H9 (cell line): ENCODE measurements around the gene TRIM60. TPM values are rescaled to one million over a fixed set of nuclear protein-coding genes. Genes with fewer than 3 reads are reported as not detected.
"Not testable (repeated sequence)": the region's sequence is repeated elsewhere in the genome, so short reads cannot be mapped to it uniquely, and the experiment has no call there.

Experiments
- DNase-seq: peaks from one replicate; pipeline ENCODE4 v3.0.0-alpha.2; 2017
- H2AFZ ChIP-seq: one replicate; pipeline ENCODE4 v1.6.1; 2013; ENCODE audit warnings: mild to moderate bottlenecking, low read length, control low read depth, moderate library complexity
- H2AK5ac ChIP-seq: 2 replicates; pipeline ENCODE4 v1.6.1; 2013; ENCODE audit warnings: low read length, control low read depth, mixed read lengths; ENCODE audit not compliant: insufficient read length
- H2BK120ac ChIP-seq: one replicate; pipeline ENCODE4 v1.6.1; 2013; ENCODE audit warnings: low read depth, mild to moderate bottlenecking, low read length, control low read depth, inconsistent platforms; ENCODE audit not compliant: poor library complexity, severe bottlenecking
- H2BK12ac ChIP-seq: 2 replicates; pipeline ENCODE4 v1.6.1; 2013; ENCODE audit warnings: low read length, control low read depth, mixed read lengths, low read depth; ENCODE audit not compliant: insufficient read length
- H2BK15ac ChIP-seq: 2 replicates; pipeline ENCODE4 v1.6.1; 2013; ENCODE audit warnings: low read depth, low read length, control low read depth
- H2BK20ac ChIP-seq: one replicate; pipeline ENCODE4 v1.6.1; 2013; ENCODE audit warnings: low read depth, mild to moderate bottlenecking, low read length, control low read depth, inconsistent platforms; ENCODE audit not compliant: poor library complexity, severe bottlenecking
- H2BK5ac ChIP-seq: 2 replicates; pipeline ENCODE4 v1.6.1; 2013; ENCODE audit warnings: low read length, control low read depth, mixed read lengths; ENCODE audit not compliant: insufficient read length
- H3K14ac ChIP-seq: 2 replicates; pipeline ENCODE4 v1.6.1; 2013; ENCODE audit warnings: low read length, control low read depth; ENCODE audit not compliant: insufficient read depth
- H3K18ac ChIP-seq: 2 replicates; pipeline ENCODE4 v1.6.1; 2013; ENCODE audit warnings: low read depth, mild to moderate bottlenecking, mixed read lengths, low read length, control low read depth; ENCODE audit not compliant: insufficient read length
- H3K23ac ChIP-seq: 2 replicates; pipeline ENCODE4 v1.6.1; 2013; ENCODE audit warnings: low read length, control low read depth, mixed read lengths, low read depth; ENCODE audit not compliant: insufficient read length
- H3K23me2 ChIP-seq: 2 replicates; pipeline ENCODE4 v1.6.1; 2013; ENCODE audit warnings: low read depth, mild to moderate bottlenecking, mixed read lengths, low read length, control low read depth; ENCODE audit not compliant: insufficient read length, poor library complexity, severe bottlenecking
- H3K27ac ChIP-seq: 2 replicates; pipeline ENCODE4 v1.5.1; 2013; ENCODE audit warnings: low read length, control low read depth, mixed read lengths, low read depth; ENCODE audit not compliant: insufficient read length
- H3K27me3 ChIP-seq: 2 replicates; pipeline ENCODE4 v1.6.1; 2013; ENCODE audit warnings: low read length, control low read depth, inconsistent platforms; ENCODE audit not compliant: insufficient read depth
- H3K4ac ChIP-seq: 2 replicates; pipeline ENCODE4 v1.6.1; 2013; ENCODE audit warnings: low read depth, mild to moderate bottlenecking, control low read depth, inconsistent platforms, low read length, moderate library complexity
- H3K4me1 ChIP-seq: 2 replicates; pipeline ENCODE4 v1.6.1; 2013; ENCODE audit warnings: low read length, control low read depth, inconsistent platforms; ENCODE audit not compliant: insufficient read depth
- H3K4me2 ChIP-seq: 2 replicates; pipeline ENCODE4 v1.6.1; 2013; ENCODE audit warnings: low read length, control low read depth, mixed read lengths; ENCODE audit not compliant: insufficient read length, insufficient read depth
- H3K56ac ChIP-seq: 2 replicates; pipeline ENCODE4 v1.6.1; 2013; ENCODE audit warnings: low read depth, mild to moderate bottlenecking, mixed read lengths, low read length, control low read depth; ENCODE audit not compliant: insufficient read length
- H3K79me1 ChIP-seq: 2 replicates; pipeline ENCODE4 v1.6.1; 2013; ENCODE audit warnings: low read depth, mild to moderate bottlenecking, moderate library complexity, low read length, control low read depth, inconsistent platforms; ENCODE audit not compliant: insufficient read depth, poor library complexity, severe bottlenecking
- H3K79me2 ChIP-seq: 2 replicates; pipeline ENCODE4 v1.6.1; 2013; ENCODE audit warnings: low read length, control low read depth, inconsistent platforms; ENCODE audit not compliant: insufficient read depth
- H3K9ac ChIP-seq: 2 replicates; pipeline ENCODE4 v1.6.1; 2013; ENCODE audit warnings: low read length, control low read depth, mixed read lengths; ENCODE audit not compliant: insufficient read length; ENCODE audit errors: extremely low read depth
- H3K9me3 ChIP-seq: one replicate; pipeline ENCODE4 v1.6.1; 2013; ENCODE audit warnings: low read depth, low read length, inconsistent platforms; ENCODE audit not compliant: control insufficient read depth
- H3T11ph ChIP-seq: one replicate; pipeline ENCODE4 v1.6.1; 2013; ENCODE audit warnings: mild to moderate bottlenecking, low read length, control low read depth, inconsistent platforms
- H4K20me1 ChIP-seq: one replicate; pipeline ENCODE4 v1.6.1; 2013; ENCODE audit not compliant: control insufficient read depth, insufficient read length, insufficient read depth
- H4K5ac ChIP-seq: 2 replicates; pipeline ENCODE4 v1.6.1; 2013; ENCODE audit warnings: low read depth, mild to moderate bottlenecking, mixed read lengths, low read length, control low read depth; ENCODE audit not compliant: insufficient read length
- H4K8ac ChIP-seq: replicated peaks from 2 replicates; pipeline ENCODE4 v1.6.1; 2013; ENCODE audit warnings: low read length, control low read depth, mixed read lengths, low read depth; ENCODE audit not compliant: insufficient read length
- H4K91ac ChIP-seq: 2 replicates; pipeline ENCODE4 v1.6.1; 2013; ENCODE audit warnings: low read depth, mild to moderate bottlenecking, moderate library complexity, mixed read lengths, low read length, control low read depth; ENCODE audit not compliant: insufficient read length
- H3K27ac Mint-ChIP-seq, 3 experiments: 2 replicates in 2 of 3; 3 replicates in 1 of 3; pipeline ENCODE4 v1.8.0; 2020 to 2021; ENCODE audit warnings: mixed read lengths in 3 of 3, mild to moderate bottlenecking in 1 of 3, moderate library complexity in 1 of 3
- H3K27me3 Mint-ChIP-seq: 2 replicates; pipeline ENCODE4 v1.8.0; 2021; ENCODE audit warnings: low read depth, mild to moderate bottlenecking, moderate library complexity, mixed read lengths
- H3K36me3 Mint-ChIP-seq, 3 experiments: 2 replicates in 2 of 3; 3 replicates in 1 of 3; pipeline ENCODE4 v1.8.0; 2020 to 2021; ENCODE audit warnings: low read depth in 3 of 3, mixed read lengths in 3 of 3; ENCODE audit not compliant: insufficient read depth in 1 of 3
- H3K4me1 Mint-ChIP-seq, 2 experiments: 2 replicates each; pipeline ENCODE4 v1.8.0; 2020; ENCODE audit warnings: mixed read lengths in 2 of 2
- H3K4me3 Mint-ChIP-seq, 2 experiments: 2 replicates in 1 of 2; 3 replicates in 1 of 2; pipeline ENCODE4 v1.8.0; 2020 to 2021; ENCODE audit warnings: mild to moderate bottlenecking in 2 of 2, mixed read lengths in 2 of 2, moderate library complexity in 1 of 2
- H3K9me3 Mint-ChIP-seq, 2 experiments: 2 replicates in 1 of 2; 3 replicates in 1 of 2; pipeline ENCODE4 v1.8.0; 2020; ENCODE audit warnings: mild to moderate bottlenecking in 2 of 2, mixed read lengths in 2 of 2, moderate library complexity in 1 of 2
- CTCF ChIP-seq: fragments of 200-600 bp; sonication (generic); conservative IDR thresholded peaks from 3 replicates; pipeline ENCODE4 v1.8.0; 2021; ENCODE audit warnings: antibody characterized with exemption, mild to moderate bottlenecking
- WGBS: extraction: QIAGEN DNeasy Blood & Tissue Kit; methylation state at CpG from one replicate; pipeline ENCODE4 v1.1.7; 2013; ENCODE audit warnings: missing lambda C conversion rate, low lambda C conversion rate, mixed read lengths; ENCODE audit not compliant: insufficient read length; ENCODE audit errors: extremely low coverage; 5-methylcytosine and 5-hydroxymethylcytosine counted together
- total RNA-seq: library from RNA; stranded (reverse); gene quantifications from 2 replicates; pipeline ENCODE4 v1.2.1, GENCODE V29; 2021

TRIM60 gene
- total RNA-seq, 1 experiment from 2014 or later = not detected

DNA sequence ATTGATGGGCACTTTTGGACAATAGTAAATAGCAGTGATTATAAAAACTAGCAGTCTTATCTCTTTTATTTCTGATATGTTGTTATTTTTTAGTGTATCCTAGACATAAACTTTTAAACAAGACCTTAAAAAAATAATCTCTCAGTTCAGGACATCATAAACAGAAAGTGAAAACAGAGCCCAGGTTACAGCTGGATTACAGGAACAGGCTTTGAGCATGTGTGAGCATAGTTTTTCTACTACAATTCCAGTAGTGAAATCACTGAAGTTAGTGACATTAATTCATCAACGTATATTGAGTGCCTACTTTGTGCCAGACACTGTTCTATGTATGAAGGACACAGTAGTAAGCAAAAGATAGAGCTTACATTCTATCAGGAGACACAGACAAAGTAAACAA lies 38.8 kb downstream of the TRIM60 start:
- no peak overlapping the region for H2BK120ac ChIP-seq
- Mint-ChIP-seq H3K27me3 (no peaks in the 10 kb centered on the region), H3K4me1 (peaks cover 13 to 15% of the 10 kb centered on the region in 2 experiments), H3K36me3 (no peaks in the 10 kb centered on the region), H3K27ac (peak overlapping the region in 1 of 3 experiments; percentile 7; a peak in 1 of 7 replicates), H3K4me3 (no peak overlapping the region), H3K9me3 (no peaks in the 10 kb centered on the region)
- H2AFZ ChIP-seq = no peak overlapping the region
- H3K79me1 ChIP-seq = no peaks in the 10 kb centered on the region
- H3K4me2 ChIP-seq = no peak overlapping the region
- no peak for TF ChIP-seq CTCF
- H3K23ac ChIP-seq = no peak overlapping the region
- no peak for DNase-seq
- H2BK15ac ChIP-seq = no peak overlapping the region
- H3T11ph ChIP-seq = no peak overlapping the region
- H2BK12ac ChIP-seq = no peak overlapping the region
- no peak overlapping the region for H2BK5ac ChIP-seq
- H4K20me1 ChIP-seq = no peaks in the 10 kb centered on the region
- H3K14ac ChIP-seq = no peak overlapping the region
- no peak overlapping the region for H2BK20ac ChIP-seq
- H3K79me2 ChIP-seq = no peaks in the 10 kb centered on the region
- no peak overlapping the region for H3K56ac ChIP-seq
- no peak overlapping the region for H3K9ac ChIP-seq
- H3K9me3 ChIP-seq = no peaks in the 10 kb centered on the region
- H3K27me3 ChIP-seq = no peaks in the 10 kb centered on the region
- no peak overlapping the region for H4K91ac ChIP-seq
- H3K4ac ChIP-seq = no peak overlapping the region
- WGBS = no CpG with 5 or more reads among the region's 1 CpG
- no peaks in the 10 kb centered on the region for H3K4me1 ChIP-seq
- H3K18ac ChIP-seq = no peak overlapping the region
- no peak overlapping the region for H3K27ac ChIP-seq
- no peaks in the 10 kb centered on the region for H3K23me2 ChIP-seq
- no peak overlapping the region for H2AK5ac ChIP-seq
- no peak overlapping the region for H4K8ac ChIP-seq
- no peak overlapping the region for H4K5ac ChIP-seq

- not testable (repeated sequence) for H4K8ac ChIP-seq, H4K5ac ChIP-seq, H4K91ac ChIP-seq, H2AK5ac ChIP-seq, H3K27me3 ChIP-seq, H2BK12ac ChIP-seq, H3K36me3 Mint-ChIP-seq, H3K4me3 Mint-ChIP-seq, H3K27ac Mint-ChIP-seq, H3K27me3 Mint-ChIP-seq, H3T11ph ChIP-seq, H3K4me1 ChIP-seq, H3K56ac ChIP-seq, H3K79me1 ChIP-seq, H3K23ac ChIP-seq, H2BK20ac ChIP-seq, H3K79me2 ChIP-seq, H2AFZ ChIP-seq, H3K4me2 ChIP-seq, H3K4ac ChIP-seq, H2BK5ac ChIP-seq, H4K20me1 ChIP-seq, H2BK15ac ChIP-seq, H3K23me2 ChIP-seq, H3K27ac ChIP-seq, H3K9me3 Mint-ChIP-seq, H3K9me3 ChIP-seq, H2BK120ac ChIP-seq, H3K14ac ChIP-seq, H3K18ac ChIP-seq, H3K9ac ChIP-seq, DNase-seq
- peaks cover 13 to 15% of the 10 kb centered on the region in 2 experiments for H3K4me1 Mint-ChIP-seq
- WGBS = no CpG with 5 or more reads among the region's 11 CpGs
Observed at GRCh38 chr4:165073346-165073745, 41.5 kb downstream of the TRIM60 start.
